ENCODE results near the gene SELENOW.

- TF ChIP-seq CTCF (IDR thresholded peaks at IDR 0.05) (no peak), POLR2A (IDR thresholded peaks at IDR 0.05) (no peak)
These were observed 450 bp downstream of the SELENOW start for GRCh38 chr19:47778954-47779351.
